ENCODE results near the gene OR1F1. TPM values are rescaled to one million over a fixed set of nuclear protein-coding genes. Genes with fewer than 3 reads are reported as not detected.
"Not testable (repeated sequence)": the region's sequence is repeated elsewhere in the genome, so short reads cannot be mapped to it uniquely, and the experiment has no call there.

Gene OR1F1
- not detected for total RNA-seq

DNA sequence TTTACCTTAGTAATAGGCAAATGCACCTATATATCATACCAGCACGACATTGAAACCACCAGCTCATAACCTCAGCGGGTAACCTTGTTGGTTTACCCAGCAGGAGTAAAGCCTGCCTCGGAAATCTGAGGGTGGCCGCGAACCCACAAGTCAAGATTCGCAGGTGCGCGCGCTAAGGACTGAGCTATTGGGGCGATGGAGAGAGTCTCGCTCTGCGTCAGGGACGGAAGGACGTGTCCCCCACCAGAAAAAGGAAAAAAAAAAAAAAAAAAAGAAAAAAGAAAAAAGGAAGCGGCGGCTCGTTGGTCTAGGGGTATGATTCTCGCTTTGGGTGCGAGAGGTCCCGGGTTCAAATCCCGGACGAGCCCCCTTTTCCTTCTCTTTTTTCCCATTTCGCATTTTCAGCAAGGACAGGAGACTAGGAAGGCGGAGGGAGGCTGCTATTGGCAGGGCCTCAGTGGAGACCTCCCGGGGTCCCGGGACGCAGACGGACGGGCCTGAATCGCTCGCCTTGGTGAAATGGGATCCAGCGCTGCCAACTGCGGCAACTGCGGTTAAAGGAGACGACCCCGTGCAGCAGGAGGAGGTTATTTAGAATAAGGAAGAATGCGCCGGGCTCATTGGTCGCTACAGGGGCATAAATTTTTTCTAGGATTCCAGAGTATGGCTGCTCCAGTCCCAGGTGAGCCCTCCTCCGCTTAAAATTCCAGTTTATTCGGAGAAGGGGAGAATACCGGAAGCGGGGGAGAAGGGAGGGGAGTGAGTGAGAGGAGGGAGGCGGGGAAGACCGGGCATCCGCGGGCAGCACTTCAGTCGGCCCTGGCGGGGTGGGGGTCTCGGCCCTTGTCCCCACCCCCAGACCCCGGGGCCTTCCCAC lies at the start of gene OR1F1:
Gene OR1F1 (plus strand): TSS at position 407 of the 877 bp plus-strand sequence.
- WGBS = 4% methylated on average over 51 of the region's 51 CpGs
- Histone ChIP-seq H3K27me3 (peaks cover 99% of the 10 kb centered on the region), H3K9me3 (no peaks in the 10 kb centered on the region), H3K36me3 (no peaks in the 10 kb centered on the region), H3K4me3 (peak within 1 kb of the TSS; percentile 19), H3K27ac (no peak within 1 kb of the TSS), H3K4me1 (peaks cover 29% of the 10 kb centered on the region)
- TF ChIP-seq EP300 (IDR thresholded peaks at IDR 0.05) = no peak
- TF ChIP-seq, protein P1, sequence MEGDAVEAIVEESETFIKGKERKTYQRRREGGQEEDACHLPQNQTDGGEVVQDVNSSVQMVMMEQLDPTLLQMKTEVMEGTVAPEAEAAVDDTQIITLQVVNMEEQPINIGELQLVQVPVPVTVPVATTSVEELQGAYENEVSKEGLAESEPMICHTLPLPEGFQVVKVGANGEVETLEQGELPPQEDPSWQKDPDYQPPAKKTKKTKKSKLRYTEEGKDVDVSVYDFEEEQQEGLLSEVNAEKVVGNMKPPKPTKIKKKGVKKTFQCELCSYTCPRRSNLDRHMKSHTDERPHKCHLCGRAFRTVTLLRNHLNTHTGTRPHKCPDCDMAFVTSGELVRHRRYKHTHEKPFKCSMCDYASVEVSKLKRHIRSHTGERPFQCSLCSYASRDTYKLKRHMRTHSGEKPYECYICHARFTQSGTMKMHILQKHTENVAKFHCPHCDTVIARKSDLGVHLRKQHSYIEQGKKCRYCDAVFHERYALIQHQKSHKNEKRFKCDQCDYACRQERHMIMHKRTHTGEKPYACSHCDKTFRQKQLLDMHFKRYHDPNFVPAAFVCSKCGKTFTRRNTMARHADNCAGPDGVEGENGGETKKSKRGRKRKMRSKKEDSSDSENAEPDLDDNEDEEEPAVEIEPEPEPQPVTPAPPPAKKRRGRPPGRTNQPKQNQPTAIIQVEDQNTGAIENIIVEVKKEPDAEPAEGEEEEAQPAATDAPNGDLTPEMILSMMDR (IDR thresholded peaks at IDR 0.05) = no peak
- TF ChIP-seq POLR2AphosphoS5 (IDR thresholded peaks at IDR 0.05) = no peak
- TF ChIP-seq POLR2A (IDR thresholded peaks at IDR 0.05) = no peak
- no peak for DNase-seq (ENCODE audit: low spot score in 2 of 2)

DNA sequence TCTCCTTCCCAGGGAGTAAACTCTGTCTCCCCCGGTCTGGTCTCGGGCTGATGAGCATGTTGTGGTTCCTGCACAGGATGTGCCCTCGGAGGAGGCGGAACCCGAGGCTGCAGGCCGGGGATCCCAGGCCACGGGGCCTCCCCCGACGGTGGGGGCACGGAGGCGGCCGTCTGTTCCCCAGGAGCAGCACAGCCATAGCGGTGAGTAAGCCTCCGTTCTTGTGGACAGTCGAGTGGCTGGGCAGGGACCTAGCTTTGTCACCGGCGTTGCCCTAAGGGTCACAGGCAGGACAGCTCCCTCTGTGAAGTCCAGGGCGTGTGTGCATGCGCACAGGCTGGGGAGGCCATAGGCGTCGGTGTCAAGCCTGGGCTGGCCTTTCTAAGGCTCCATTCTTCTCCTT lies 49.7 kb upstream of the OR1F1 start:
- no peak for TF ChIP-seq POLR2A (IDR thresholded peaks at IDR 0.05)
- TF ChIP-seq, protein P1 (IDR thresholded peaks at IDR 0.05) = no peak
- TF ChIP-seq EP300 (IDR thresholded peaks at IDR 0.05) = no peak
- TF ChIP-seq POLR2AphosphoS5 (IDR thresholded peaks at IDR 0.05) = no peak
- no peak overlapping the region for H3K4me3 ChIP-seq
- DNase-seq (ENCODE audit: low spot score in 2 of 2) = no peak
- 91% methylated on average over 11 of the region's 21 CpGs for WGBS
- H3K27me3 ChIP-seq = no peaks in the 10 kb centered on the region
- no peaks in the 10 kb centered on the region for H3K9me3 ChIP-seq
- peaks cover 49% of the 10 kb centered on the region for H3K36me3 ChIP-seq
- no peak overlapping the region for H3K27ac ChIP-seq
- peaks cover 27% of the 10 kb centered on the region for H3K4me1 ChIP-seq

DNA sequence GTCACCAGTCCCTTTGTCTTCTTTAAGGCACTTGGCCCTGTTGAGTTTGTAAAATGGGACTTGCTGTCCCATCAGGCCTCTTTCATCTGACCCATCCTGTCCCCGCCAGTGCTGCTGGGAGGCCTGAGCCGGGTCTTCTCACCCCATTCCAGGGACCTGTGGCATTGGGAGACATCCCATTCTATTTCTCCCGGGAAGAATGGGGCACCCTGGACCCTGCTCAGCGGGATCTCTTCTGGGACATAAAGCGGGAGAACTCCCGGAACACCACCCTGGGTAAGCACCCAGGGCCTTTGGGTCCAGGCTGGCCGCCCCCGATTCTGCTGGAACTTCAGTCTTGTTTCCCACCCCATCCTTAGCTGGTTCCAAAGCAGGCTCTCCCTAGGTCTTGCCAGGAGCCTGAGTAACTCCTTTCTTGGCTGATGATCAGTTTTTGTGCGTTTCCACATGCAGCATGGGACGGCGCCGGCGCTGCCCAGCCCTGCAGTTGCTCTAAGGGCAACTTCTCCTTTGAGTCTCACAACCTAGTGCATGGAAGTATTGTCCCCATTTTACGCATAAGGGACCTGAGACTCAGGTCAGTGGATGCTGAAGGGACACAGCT lies 49.1 kb upstream of the OR1F1 start:
- Histone ChIP-seq H3K27ac (no peak overlapping the region), H3K27me3 (no peaks in the 10 kb centered on the region), H3K36me3 (peaks cover 49% of the 10 kb centered on the region), H3K4me3 (no peak overlapping the region), H3K9me3 (no peaks in the 10 kb centered on the region), H3K4me1 (peaks cover 21% of the 10 kb centered on the region)
- TF ChIP-seq, protein P1 (IDR thresholded peaks at IDR 0.05) = no peak
- no peak for TF ChIP-seq POLR2A (IDR thresholded peaks at IDR 0.05)
- TF ChIP-seq EP300 (IDR thresholded peaks at IDR 0.05) = no peak
- no peak for TF ChIP-seq POLR2AphosphoS5 (IDR thresholded peaks at IDR 0.05)
- 85% methylated on average over 13 of the region's 14 CpGs for WGBS
- no peak for DNase-seq (ENCODE audit: low spot score in 2 of 2)

DNA sequence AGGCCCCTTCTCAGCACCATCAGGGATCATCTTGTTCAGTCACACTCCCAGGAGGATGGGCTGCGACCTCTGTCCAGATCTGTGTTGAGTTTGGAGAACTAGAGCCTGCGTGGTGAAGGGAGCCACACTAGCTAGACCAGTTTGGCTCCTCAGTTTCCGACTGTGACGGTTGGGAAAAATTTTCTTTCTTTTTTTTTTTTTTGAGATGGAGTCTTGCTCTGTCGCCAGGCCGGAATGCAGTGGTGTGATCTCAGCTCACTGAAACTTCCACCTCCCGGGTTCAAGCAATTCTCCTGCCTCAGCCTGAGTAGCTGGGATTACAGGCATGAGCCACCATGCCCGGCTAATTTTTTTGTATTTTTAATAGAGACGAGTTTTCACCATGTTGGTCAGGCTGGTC lies 48.4 kb upstream of the OR1F1 start:
- H3K27me3 ChIP-seq; H3K9me3 ChIP-seq; DNase-seq (ENCODE audit: low spot score in 2 of 2); H3K4me3 ChIP-seq; H3K27ac ChIP-seq: not testable (repeated sequence)
- WGBS = 76% methylated on average over 9 of the region's 9 CpGs
- Histone ChIP-seq H3K36me3 (peaks cover 49% of the 10 kb centered on the region), H3K4me1 (peaks cover 17% of the 10 kb centered on the region)

DNA sequence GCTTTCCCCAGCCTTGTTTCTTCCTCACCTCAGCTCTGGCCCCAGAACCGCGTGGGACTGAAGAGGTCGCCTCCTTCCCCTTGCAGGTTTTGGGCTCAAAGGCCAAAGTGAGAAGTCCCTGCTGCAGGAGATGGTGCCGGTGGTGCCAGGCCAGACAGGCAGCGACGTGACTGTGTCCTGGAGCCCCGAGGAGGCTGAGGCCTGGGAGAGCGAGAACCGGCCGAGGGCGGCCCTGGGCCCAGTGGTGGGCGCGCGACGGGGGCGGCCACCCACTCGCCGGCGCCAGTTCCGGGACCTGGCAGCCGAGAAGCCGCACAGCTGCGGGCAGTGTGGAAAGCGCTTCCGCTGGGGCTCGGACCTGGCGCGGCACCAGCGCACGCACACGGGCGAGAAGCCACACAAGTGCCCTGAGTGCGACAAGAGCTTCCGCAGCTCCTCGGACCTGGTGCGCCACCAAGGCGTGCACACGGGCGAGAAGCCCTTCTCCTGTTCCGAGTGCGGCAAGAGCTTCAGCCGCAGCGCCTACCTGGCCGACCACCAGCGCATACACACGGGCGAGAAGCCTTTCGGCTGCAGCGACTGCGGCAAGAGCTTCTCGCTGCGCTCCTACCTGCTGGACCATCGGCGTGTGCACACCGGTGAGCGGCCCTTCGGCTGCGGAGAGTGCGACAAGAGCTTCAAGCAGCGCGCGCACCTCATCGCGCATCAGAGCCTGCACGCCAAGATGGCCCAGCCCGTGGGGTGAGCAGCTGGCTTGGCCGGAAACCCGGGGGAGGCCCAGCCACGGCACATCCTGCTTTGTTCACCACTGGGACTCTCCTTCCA lies 47.2 kb upstream of the OR1F1 start:
- DNase-seq (ENCODE audit: low spot score in 2 of 2) = no peak
- H3K36me3 ChIP-seq = peaks cover 49% of the 10 kb centered on the region
- TF ChIP-seq POLR2A (IDR thresholded peaks at IDR 0.05) = no peak
- TF ChIP-seq, protein P1 (IDR thresholded peaks at IDR 0.05) = no peak
- no peak for TF ChIP-seq POLR2AphosphoS5 (IDR thresholded peaks at IDR 0.05)
- no peak for TF ChIP-seq EP300 (IDR thresholded peaks at IDR 0.05)
- peaks cover 10% of the 10 kb centered on the region for H3K4me1 ChIP-seq
- H3K27ac ChIP-seq = no peak overlapping the region
- no peaks in the 10 kb centered on the region for H3K27me3 ChIP-seq
- WGBS = 94% methylated on average over 22 of the region's 69 CpGs
- no peak overlapping the region for H3K4me3 ChIP-seq
- no peaks in the 10 kb centered on the region for H3K9me3 ChIP-seq
